ENCODE measurements around the gene CCDC170.

The CCDC170 gene

DNA sequence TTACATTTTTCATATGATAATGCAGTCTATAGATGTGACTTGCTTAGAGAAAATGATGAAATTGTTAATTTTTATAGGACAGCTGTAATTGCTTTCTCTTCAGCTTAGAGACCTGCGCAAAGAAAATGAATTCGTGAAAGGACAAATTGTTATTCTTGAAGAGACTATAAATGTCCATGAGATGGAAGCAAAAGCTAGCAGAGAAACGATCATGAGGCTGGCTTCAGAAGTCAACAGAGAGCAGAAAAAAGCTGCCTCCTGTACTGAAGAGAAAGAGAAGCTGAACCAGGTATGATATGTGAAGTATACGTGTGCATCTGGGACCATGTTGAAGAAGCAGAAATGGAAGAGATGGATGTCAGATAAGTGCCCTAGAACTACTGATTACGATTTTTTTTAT is 54.4 kb downstream of the CCDC170 start:
- no peak for DNase-seq

GRCh38 chr6:151549790-151550189 is 56.0 kb downstream of the CCDC170 start:
- no peak for DNase-seq

- DNase-seq: no peak
These were observed 56.8 kb downstream of the CCDC170 start for GRCh38 chr6:151550618-151551017.

- no peak for DNase-seq
These were observed 57.5 kb downstream of the CCDC170 start for GRCh38 chr6:151551223-151551857.

DNA sequence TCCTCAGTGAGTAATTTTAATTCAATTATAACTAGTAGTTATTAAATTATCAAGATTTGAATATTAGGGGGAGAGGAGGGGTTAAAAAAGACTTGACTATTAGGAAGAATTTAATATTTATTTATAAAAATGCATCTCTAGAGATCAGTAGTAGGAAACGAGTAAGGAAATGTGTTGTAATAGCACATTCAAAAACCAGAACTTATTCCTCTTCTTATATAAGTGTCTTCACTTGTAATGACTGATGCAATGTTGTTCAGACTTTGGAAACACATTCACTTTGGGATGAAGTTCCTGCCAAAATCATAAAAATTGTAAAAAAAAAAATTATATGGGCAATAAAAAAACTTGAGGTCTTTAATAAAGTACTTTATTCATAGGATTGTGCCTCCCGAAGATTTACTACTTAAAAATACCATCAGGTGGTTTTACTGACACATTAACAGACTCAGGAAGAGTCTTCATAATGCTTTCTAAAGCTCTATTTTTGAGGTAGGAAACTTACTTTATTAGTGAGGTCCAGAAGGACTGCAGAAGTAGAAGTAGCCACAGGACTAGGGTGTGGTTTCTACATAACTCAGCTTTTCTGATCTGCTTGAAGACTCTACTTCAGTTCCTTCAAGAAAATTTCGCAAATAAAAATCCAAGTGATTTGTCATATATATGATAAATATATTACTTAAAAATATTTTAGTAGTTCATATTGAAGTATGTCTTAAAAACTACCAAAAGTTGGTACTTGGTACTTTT is 59.8 kb downstream of the CCDC170 start:
- DNase-seq: no peak

DNA sequence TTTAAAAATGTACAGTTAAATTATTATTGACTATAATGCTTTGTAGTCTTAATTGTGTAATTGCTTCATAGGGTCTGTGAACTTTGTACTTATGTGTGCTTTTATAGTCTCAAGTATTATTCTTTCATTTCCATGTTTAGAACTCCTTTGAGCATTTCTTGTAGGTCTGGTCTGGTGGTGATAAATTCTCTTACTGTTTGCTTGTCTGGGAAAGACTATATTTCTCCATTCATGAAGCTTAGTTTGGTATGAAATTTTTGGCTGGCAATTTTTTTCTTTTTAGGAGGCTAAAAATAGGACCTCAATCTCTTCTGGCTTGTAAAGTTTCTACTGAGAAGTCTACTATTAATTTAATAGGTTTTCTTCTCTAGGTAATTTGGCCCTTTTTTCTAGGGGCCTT is 67.4 kb downstream of the CCDC170 start:
- no peak for DNase-seq

DNA sequence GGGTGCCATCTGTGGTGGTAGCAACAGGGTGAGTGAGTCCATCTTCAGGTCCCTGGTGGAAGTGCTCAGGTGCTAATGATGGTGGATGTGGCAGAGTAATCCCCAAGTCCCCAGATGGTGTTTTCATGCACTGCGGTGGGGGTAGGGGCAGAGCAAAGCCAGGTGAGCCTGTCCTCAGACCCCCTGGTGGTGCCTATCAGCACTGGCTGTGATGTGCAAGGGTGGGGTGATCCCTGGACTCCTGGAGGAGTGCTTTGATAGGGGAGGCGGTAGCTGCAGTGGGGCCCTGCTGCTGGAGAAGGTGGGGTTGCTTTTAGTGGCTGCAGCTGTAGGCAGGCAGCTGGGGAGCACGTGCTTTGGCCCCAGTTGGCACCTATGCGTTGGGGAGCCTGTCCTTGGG is 70.8 kb downstream of the CCDC170 start:
- DNase-seq: no peak

DNA sequence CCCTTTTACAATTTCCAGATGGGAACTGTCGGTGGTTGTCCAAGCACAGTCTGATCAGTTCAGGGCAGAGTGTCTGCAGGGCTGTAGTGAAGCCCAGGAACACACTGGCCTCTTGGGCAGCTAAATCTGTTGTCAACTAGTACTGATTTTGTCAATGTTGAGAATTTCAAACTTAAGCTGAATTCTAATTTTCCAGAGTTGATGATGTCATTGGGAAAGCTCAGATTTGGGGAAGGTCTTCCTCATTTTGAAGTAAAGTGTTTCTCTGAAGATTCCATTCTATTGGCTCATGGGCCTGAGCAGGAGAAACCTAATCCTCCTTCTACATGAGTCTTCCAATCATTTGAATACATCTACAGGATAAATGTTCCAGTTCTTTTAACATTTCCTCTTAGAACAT is 72.1 kb downstream of the CCDC170 start:
- DNase-seq: no peak

DNA sequence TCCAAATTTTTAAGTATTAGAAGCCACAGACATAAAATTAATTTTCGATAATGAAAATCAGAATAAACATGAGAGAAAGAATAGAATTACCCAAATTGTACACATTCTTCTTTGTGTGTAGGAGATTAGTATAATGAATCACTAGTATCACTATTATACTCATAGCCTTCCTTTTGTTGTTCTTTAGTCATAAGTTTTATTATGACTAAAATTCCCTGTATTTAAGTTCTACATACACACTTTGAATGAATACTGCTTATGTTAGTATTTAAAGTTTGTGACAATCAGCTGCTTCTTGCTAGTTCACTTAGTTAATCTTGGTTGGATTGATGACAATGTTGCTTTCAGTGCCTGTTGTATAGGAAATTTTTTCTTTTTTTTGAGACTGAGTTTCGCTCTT is 72.7 kb downstream of the CCDC170 start:
- no peak for DNase-seq

DNA sequence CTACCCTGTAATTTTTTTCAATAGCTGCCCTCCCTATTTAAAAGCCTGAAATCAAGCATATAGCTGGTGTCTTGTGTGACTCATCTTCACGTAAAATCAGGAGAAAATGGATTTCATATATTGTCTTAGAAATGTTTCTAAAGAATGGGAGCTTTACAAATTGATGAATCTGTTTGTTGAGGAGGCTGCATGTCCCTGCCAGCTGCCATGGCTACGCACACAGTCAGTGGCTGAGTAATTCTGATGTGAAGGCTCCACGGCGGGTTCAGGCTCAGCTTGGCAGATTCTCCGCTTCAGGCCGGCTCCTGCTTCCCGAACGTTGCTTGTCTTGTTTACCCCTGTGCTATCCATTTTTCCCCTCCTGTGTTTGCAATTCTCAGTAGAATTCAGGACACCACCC is 82.8 kb downstream of the CCDC170 start:
- no peak for DNase-seq

GRCh38 chr6:151577257-151577656 is 83.4 kb downstream of the CCDC170 start:
- DNase-seq: no peak

GRCh38 chr6:151585741-151586140 is 91.9 kb downstream of the CCDC170 start:
- no peak for DNase-seq

- DNase-seq: no peak
These were observed 95.8 kb downstream of the CCDC170 start for GRCh38 chr6:151589667-151590066.

GRCh38 chr6:151590742-151591141 is 96.9 kb downstream of the CCDC170 start:
- no peak for DNase-seq

- no peak for DNase-seq
These were observed 98.8 kb downstream of the CCDC170 start for GRCh38 chr6:151592449-151593159.

DNA sequence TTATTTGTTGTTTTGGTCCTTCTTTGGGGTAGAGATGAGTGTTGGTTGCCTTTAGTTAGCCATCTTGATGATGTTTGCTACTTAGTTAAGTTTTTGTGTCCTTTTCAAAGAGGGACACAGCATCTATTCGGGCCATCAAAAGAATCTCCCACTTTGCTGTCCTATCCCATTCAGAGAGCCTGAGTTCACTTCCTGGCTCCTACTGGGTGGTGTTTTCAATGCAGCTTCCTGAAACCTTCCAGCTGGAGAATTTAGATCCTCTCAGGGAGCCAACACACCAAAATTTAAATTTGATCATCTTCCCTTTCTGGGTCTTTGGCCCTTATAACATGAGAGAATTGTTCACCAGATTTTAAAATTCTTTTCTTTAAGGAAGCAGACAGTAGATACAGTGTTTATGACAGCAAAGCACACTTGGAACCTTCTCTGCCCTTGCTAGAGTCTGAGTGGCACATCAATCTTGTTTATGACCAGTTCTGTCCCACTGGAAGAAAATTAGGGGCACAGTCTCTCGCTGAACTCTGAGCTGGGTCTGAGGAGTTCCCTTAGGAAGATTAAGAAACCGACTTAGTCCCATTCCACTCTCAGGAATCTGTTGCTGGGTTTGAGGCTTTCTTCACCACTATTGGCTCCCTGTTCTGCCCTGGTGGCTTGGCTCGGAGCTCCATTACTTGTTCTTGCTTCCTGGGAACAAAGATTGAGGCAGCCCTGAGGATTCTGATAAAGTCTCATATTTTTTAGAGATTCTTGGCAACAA is 115.5 kb downstream of the CCDC170 start:
- no peak for DNase-seq

GRCh38 chr6:151610326-151610725 is 116.5 kb downstream of the CCDC170 start:
- no peak for DNase-seq

DNA sequence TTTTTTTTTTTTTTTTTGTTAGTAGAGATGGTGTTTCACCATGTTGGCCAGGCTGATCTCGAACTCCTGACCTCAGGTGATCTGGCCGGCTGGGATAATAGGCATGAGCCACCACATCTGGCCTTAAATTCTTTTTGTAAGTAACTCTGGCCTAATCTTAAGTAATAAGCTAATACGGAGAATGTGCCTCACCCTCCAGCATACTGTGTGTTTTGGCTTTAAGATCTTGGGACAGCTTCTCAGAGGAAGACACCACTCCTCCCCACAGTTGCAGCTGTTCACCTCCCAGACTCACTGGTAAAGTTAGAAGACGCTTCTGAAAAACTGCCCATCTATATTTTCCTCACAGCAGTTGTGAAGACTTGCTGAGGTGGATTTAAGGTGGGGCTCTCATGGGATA is 120.8 kb downstream of the CCDC170 start:
- no peak for DNase-seq

DNA sequence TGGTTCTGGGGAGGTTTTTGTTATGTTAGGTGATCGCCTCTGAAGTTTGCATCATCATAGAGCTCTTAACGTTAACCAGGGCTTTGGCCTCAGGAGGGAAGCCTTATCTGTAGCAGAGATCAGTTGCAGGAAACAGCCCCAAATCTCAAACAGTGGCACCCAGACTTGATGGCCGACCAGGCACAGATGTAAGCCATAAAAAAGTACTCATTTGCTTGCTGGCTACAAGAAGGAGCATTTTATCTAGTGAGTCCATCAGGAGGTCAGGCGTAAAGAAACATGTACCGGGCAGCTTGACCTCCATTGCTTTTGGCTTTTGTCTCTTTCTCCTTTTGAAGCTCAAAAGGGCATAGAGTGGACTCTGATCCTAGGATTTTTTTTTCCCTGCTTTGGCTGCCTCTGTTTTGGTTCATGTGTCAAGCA is 122.3 kb downstream of the CCDC170 start:
- no peak for DNase-seq

GRCh38 chr6:151616600-151616999 is 122.8 kb downstream of the CCDC170 start:
- DNase-seq: no peak

GRCh38 chr6:151617539-151617938 is 123.7 kb downstream of the CCDC170 start:
- no peak for DNase-seq

DNA sequence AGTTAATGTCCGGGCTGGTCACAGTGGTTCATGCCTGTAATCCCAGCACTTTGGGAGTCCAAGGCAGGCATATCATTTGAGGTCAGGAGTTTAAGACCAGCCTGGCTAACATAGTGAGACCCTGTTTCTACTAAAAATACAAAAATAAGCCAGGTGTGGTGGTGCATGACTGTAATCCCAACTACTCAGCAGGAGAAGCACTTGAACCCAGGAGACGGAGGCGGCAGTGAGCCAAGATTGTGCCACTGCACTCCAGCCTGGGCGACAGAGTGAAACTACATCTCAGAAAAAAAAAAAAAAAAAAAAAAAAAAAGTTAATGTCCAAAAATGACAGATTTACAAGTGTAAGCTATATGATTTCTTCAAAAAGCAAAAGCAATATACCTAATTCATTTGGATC is 124.9 kb downstream of the CCDC170 start:
- DNase-seq: no peak

- no peak for DNase-seq
These were observed 126.4 kb downstream of the CCDC170 start for GRCh38 chr6:151620179-151620578.

Measured in NCI-H1436 (cell line).